Parathyroid adenoma (tissue), 2 donors: ENCODE data around the gene ATN1.

Experiments used
- H2AFZ ChIP-seq: fragments of 300-600 bp; sonication (generic); one replicate; pipeline ENCODE4 v1.7.0; 2017; ENCODE audit warnings: antibody characterized with exemption, mild to moderate bottlenecking
- H3K27ac ChIP-seq: fragments of 300-600 bp; sonication (generic); one replicate; pipeline ENCODE4 v1.7.0; 2017
- H3K27me3 ChIP-seq: fragments of 300-600 bp; sonication (generic); one replicate; pipeline ENCODE4 v1.7.0; 2017; ENCODE audit warnings: low read length; ENCODE audit not compliant: control insufficient read depth, insufficient read depth
- H3K36me3 ChIP-seq: fragments of 300-600 bp; sonication (generic); one replicate; pipeline ENCODE4 v1.7.0; 2017; ENCODE audit warnings: low read length; ENCODE audit not compliant: control insufficient read depth, insufficient read depth
- H3K4me1 ChIP-seq: fragments of 300-600 bp; sonication (generic); one replicate; pipeline ENCODE4 v1.7.0; 2017; ENCODE audit warnings: control low read depth
- H3K4me2 ChIP-seq: fragments of 300-600 bp; sonication (generic); one replicate; pipeline ENCODE4 v1.7.0; 2017; ENCODE audit warnings: low read length
- H3K4me3 ChIP-seq: fragments of 300-600 bp; sonication (generic); one replicate; pipeline ENCODE4 v1.7.0; 2017; ENCODE audit warnings: low read depth, low read length
- H3K79me2 ChIP-seq: fragments of 300-600 bp; sonication (generic); one replicate; pipeline ENCODE4 v1.7.0; 2017; ENCODE audit warnings: control low read depth
- H3K9ac ChIP-seq: fragments of 300-600 bp; sonication (generic); one replicate; pipeline ENCODE4 v1.7.0; 2017; ENCODE audit warnings: mild to moderate bottlenecking
- H3K9me3 ChIP-seq: fragments of 300-600 bp; sonication (generic); one replicate; pipeline ENCODE4 v1.7.0; 2017; ENCODE audit warnings: low read length; ENCODE audit not compliant: control insufficient read depth
- CTCF ChIP-seq: fragments of 300-600 bp; sonication (generic); IDR thresholded peaks from one replicate; pipeline ENCODE4 v1.7.0; 2017; ENCODE audit warnings: antibody characterized with exemption, mild to moderate bottlenecking
- donor health status: primary hyperparathyroidism.

ATN1 gene

GRCh38 chr12:6935371-6936193 is 7.8 kb downstream of the ATN1 start:
- Histone ChIP-seq H3K9me3 (no peaks in the 10 kb centered on the region), H3K27me3 (no peaks in the 10 kb centered on the region), H3K4me2 (no peak overlapping the region), H3K36me3 (no peaks in the 10 kb centered on the region), H3K9ac (no peak overlapping the region), H3K27ac (no peak overlapping the region), H3K4me1 (peaks cover 24% of the 10 kb centered on the region), H2AFZ (no peak overlapping the region), H3K79me2 (peaks cover 10% of the 10 kb centered on the region), H3K4me3 (no peak overlapping the region)
- no peak for TF ChIP-seq CTCF

- peaks cover 24% of the 10 kb centered on the region for H3K4me1 ChIP-seq
- no peak overlapping the region for H2AFZ ChIP-seq
- no peak overlapping the region for H3K9ac ChIP-seq
- H3K4me2 ChIP-seq: no peak overlapping the region
- H3K4me3 ChIP-seq: no peak overlapping the region
- H3K27ac ChIP-seq: no peak overlapping the region
- H3K36me3 ChIP-seq: no peaks in the 10 kb centered on the region
- H3K27me3 ChIP-seq: no peaks in the 10 kb centered on the region
- no peak for TF ChIP-seq CTCF
- no peaks in the 10 kb centered on the region for H3K9me3 ChIP-seq
- peaks cover 7% of the 10 kb centered on the region for H3K79me2 ChIP-seq
Observed at GRCh38 chr12:6936194-6936635, 8.5 kb downstream of the ATN1 start.

GRCh38 chr12:6936636-6937480 is 9.1 kb downstream of the ATN1 start:
- H3K9me3 ChIP-seq: no peaks in the 10 kb centered on the region
- no peaks in the 10 kb centered on the region for H3K27me3 ChIP-seq
- TF ChIP-seq CTCF: no peak
- peaks cover 24% of the 10 kb centered on the region for H3K4me1 ChIP-seq
- peak overlapping the region; percentile 55 for H2AFZ ChIP-seq
- H3K9ac ChIP-seq: no peak overlapping the region
- peaks cover 7% of the 10 kb centered on the region for H3K79me2 ChIP-seq
- peak overlapping the region; percentile 54 for H3K4me3 ChIP-seq
- peak overlapping the region; percentile 79 for H3K27ac ChIP-seq
- peak overlapping the region; percentile 88 for H3K4me2 ChIP-seq
- no peaks in the 10 kb centered on the region for H3K36me3 ChIP-seq

- no peak overlapping the region for H3K9ac ChIP-seq
- H3K27ac ChIP-seq: peak overlapping the region; percentile 79
- H3K79me2 ChIP-seq: peaks cover 7% of the 10 kb centered on the region
- peak overlapping the region; percentile 55 for H2AFZ ChIP-seq
- TF ChIP-seq CTCF: peak; percentile 97
- no peaks in the 10 kb centered on the region for H3K9me3 ChIP-seq
- peak overlapping the region; percentile 54 for H3K4me3 ChIP-seq
- H3K4me2 ChIP-seq: peak overlapping the region; percentile 88
- H3K27me3 ChIP-seq: no peaks in the 10 kb centered on the region
- H3K36me3 ChIP-seq: no peaks in the 10 kb centered on the region
- peaks cover 18% of the 10 kb centered on the region for H3K4me1 ChIP-seq
Observed at GRCh38 chr12:6937481-6938352, 10.0 kb downstream of the ATN1 start.
